Activated B cell treated with CpG ODN at 0.5 μM for 24 hours (primary cell): Measurements from ENCODE around the gene NKX1-1. TPM values are rescaled to one million over a fixed set of nuclear protein-coding genes. Genes with fewer than 3 reads are reported as not detected.

Experiments
- ATAC-seq: fragments of 200-7000 bp; cut with Tn5 transposase; one replicate; pipeline ENCODE4 v1.10.0; 2021; ENCODE audit warnings: low read depth, mild to moderate bottlenecking, moderate library complexity
- CTCF ChIA-PET: fragments of 350-600 bp; sonication (Branson Sonifier 250); formaldehyde crosslinking; loops from one replicate; lab custom pipeline; 2021; ENCODE audit warnings: antibody characterized with exemption; lab: Charles Lee
- POLR2A ChIA-PET: fragments of 350-600 bp; sonication (Branson Sonifier 250); formaldehyde crosslinking; loops from one replicate; lab custom pipeline; 2021; ENCODE audit warnings: antibody characterized with exemption; lab: Charles Lee
- DNase-seq: peaks from one replicate; pipeline ENCODE4 v3.0.0; 2022
- H3K27ac Mint-ChIP-seq: one replicate; pipeline ENCODE4 v1.8.0; 2020; ENCODE audit warnings: mixed read lengths
- H3K27me3 Mint-ChIP-seq: one replicate; pipeline ENCODE4 v1.8.0; 2021; ENCODE audit warnings: mixed read lengths
- H3K36me3 Mint-ChIP-seq: one replicate; pipeline ENCODE4 v1.8.0; 2021; ENCODE audit warnings: low read depth, mixed read lengths
- H3K4me1 Mint-ChIP-seq: one replicate; pipeline ENCODE4 v1.8.0; 2021; ENCODE audit warnings: mixed read lengths
- H3K4me3 Mint-ChIP-seq: one replicate; pipeline ENCODE4 v1.8.0; 2020; ENCODE audit warnings: mild to moderate bottlenecking, mixed read lengths
- H3K9me3 Mint-ChIP-seq: one replicate; pipeline ENCODE4 v1.8.0; 2020; ENCODE audit warnings: mixed read lengths
- intact Hi-C: fragments of 100-400 bp; cut with micrococcal nuclease; formaldehyde crosslinking; loops from one replicate; pipeline ENCODE4 v1.15.1; 2024
- total RNA-seq: library from RNA; stranded (reverse); gene quantifications from 2 replicates; pipeline ENCODE4 v1.2.3, GENCODE V29; 2022
- TF ChIP-seq, protein P1 (sequence below): fragments of 200-600 bp; IDR thresholded peaks from one replicate; pipeline ENCODE4 v1.8.0; 2022; ENCODE audit warnings: antibody characterized with exemption, mild to moderate bottlenecking

Gene NKX1-1
- total RNA-seq, 1 donor from 2014 or later, result not detected

- H3K4me1 Mint-ChIP-seq, result no peaks in the 10 kb centered on the region
- CTCF ChIA-PET, result no interaction called here
- ATAC-seq (no peak), DNase-seq (no peak)
- TF ChIP-seq, protein P1, sequence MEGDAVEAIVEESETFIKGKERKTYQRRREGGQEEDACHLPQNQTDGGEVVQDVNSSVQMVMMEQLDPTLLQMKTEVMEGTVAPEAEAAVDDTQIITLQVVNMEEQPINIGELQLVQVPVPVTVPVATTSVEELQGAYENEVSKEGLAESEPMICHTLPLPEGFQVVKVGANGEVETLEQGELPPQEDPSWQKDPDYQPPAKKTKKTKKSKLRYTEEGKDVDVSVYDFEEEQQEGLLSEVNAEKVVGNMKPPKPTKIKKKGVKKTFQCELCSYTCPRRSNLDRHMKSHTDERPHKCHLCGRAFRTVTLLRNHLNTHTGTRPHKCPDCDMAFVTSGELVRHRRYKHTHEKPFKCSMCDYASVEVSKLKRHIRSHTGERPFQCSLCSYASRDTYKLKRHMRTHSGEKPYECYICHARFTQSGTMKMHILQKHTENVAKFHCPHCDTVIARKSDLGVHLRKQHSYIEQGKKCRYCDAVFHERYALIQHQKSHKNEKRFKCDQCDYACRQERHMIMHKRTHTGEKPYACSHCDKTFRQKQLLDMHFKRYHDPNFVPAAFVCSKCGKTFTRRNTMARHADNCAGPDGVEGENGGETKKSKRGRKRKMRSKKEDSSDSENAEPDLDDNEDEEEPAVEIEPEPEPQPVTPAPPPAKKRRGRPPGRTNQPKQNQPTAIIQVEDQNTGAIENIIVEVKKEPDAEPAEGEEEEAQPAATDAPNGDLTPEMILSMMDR, result no peak
- intact Hi-C loops, result no loop called here
- POLR2A ChIA-PET, result no interaction called here
- H3K9me3 Mint-ChIP-seq, result no peaks in the 10 kb centered on the region
- no peak overlapping the region for H3K27ac Mint-ChIP-seq
- H3K36me3 Mint-ChIP-seq, result no peaks in the 10 kb centered on the region
- peaks cover 18% of the 10 kb centered on the region for H3K27me3 Mint-ChIP-seq
- H3K4me3 Mint-ChIP-seq, result no peak overlapping the region
Measured at GRCh38 chr4:1419708-1420107, 13.5 kb upstream of the NKX1-1 start.

DNA sequence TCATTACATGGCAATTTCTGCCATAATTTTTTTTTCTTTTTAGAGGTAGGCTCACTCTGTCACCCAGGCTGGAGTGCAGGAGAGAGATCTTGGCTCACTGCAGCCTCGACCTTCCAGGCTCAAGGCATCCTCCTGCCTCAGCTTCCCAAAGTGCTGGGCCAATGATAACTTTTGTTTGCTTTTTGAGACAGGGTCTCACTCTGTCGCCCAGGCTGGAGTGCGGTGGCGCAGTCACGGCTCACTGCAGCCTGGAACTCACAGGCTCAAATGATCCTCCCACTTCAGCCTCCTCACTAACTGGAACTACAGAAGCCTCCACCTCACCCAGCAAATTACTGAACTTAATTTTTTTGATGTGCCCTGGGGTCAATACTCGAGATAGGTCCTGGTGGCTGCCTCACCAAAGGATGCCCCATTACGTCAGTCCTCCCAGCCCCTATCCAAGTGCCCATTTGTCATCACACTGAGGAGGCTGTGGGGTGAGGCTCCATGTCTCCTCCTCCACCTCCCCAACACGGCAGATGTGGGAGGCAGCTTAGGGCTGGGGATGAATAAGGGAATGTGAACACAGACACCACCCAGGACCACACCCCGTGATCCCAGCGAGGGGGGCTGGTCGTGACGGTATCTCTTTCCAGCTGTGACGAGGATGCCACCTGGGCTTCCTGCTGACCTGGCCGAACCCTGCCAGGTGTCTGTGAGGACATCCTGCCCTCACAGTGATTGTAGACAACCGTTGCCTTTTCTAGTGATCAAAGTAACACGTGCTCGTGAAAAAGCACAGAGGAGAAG, 12.4 kb upstream of the NKX1-1 start:
- intact Hi-C loops, result no loop called here
- TF ChIP-seq, protein P1, result no peak
- ChIA-PET POLR2A (no interaction called here), CTCF (no interaction called here)
- Mint-ChIP-seq H3K36me3 (no peaks in the 10 kb centered on the region), H3K4me1 (no peaks in the 10 kb centered on the region), H3K4me3 (no peak overlapping the region), H3K27ac (no peak overlapping the region), H3K9me3 (no peaks in the 10 kb centered on the region), H3K27me3 (peaks cover 17% of the 10 kb centered on the region)
- no peak for DNase-seq
- no peak for ATAC-seq

- H3K4me3 Mint-ChIP-seq, result no peak overlapping the region
- TF ChIP-seq, protein P1, result no peak
- ChIA-PET POLR2A (no interaction called here), CTCF (no interaction called here)
- H3K27ac Mint-ChIP-seq, result no peak overlapping the region
- H3K4me1 Mint-ChIP-seq, result no peaks in the 10 kb centered on the region
- no peaks in the 10 kb centered on the region for H3K9me3 Mint-ChIP-seq
- ATAC-seq, result no peak
- DNase-seq, result no peak
- intact Hi-C loops, result no loop called here
- H3K36me3 Mint-ChIP-seq, result no peaks in the 10 kb centered on the region
- peaks cover 26% of the 10 kb centered on the region for H3K27me3 Mint-ChIP-seq
Measured at GRCh38 chr4:1417522-1418390, 11.5 kb upstream of the NKX1-1 start.

DNA sequence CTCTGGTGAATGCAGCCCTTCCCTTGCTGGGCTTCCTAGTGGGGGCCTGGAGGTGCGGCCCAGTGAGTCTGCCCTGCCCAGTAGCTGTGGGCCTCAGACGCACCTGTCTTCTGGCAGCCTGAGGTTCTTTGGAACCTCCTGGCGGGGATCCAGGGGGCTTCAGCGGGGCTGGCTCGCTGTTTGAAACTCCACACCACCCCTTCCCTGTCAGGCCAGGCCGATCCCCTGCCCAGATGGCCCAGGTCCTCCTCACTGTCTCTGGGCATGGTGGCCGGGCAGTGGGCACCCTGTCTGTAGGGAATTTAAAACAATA, 10.7 kb upstream of the NKX1-1 start:
- ATAC-seq (no peak), DNase-seq (no peak)
- CTCF ChIA-PET, result no interaction called here
- no peak overlapping the region for H3K4me3 Mint-ChIP-seq
- H3K9me3 Mint-ChIP-seq, result no peaks in the 10 kb centered on the region
- intact Hi-C loops, result no loop called here
- no peaks in the 10 kb centered on the region for H3K4me1 Mint-ChIP-seq
- no peaks in the 10 kb centered on the region for H3K36me3 Mint-ChIP-seq
- POLR2A ChIA-PET, result no interaction called here
- peaks cover 28% of the 10 kb centered on the region for H3K27me3 Mint-ChIP-seq
- H3K27ac Mint-ChIP-seq, result no peak overlapping the region
- TF ChIP-seq, protein P1, result no peak
